Measurements from ENCODE around the gene OR56A1.
"Not testable (repeated sequence)": the region's sequence is repeated elsewhere in the genome, so short reads cannot be mapped to it uniquely, and the experiment has no call there.

The OR56A1 gene

GRCh38 chr11:6030708-6031405 is at the start of gene OR56A1:
TSS of gene OR56A1 (minus strand) at chr11:6030758. CDS start at chr11:6027692, 3,066 bp downstream.
- DNase-seq (ENCODE audit: low read depth in 2 of 2): no peak

GRCh38 chr11:6079463-6079862 is 48.9 kb upstream of the OR56A1 start:
- no peak for DNase-seq (ENCODE audit: low read depth in 2 of 2)

GRCh38 chr11:6077723-6078122 is 47.2 kb upstream of the OR56A1 start:
- DNase-seq (ENCODE audit: low read depth in 2 of 2): no peak

- not testable (repeated sequence) for DNase-seq (ENCODE audit: low read depth in 2 of 2)
Measured at GRCh38 chr11:6076443-6076842, 45.9 kb upstream of the OR56A1 start.

- DNase-seq (ENCODE audit: low read depth in 2 of 2): no peak
Measured at GRCh38 chr11:6067502-6067901, 36.9 kb upstream of the OR56A1 start.

GRCh38 chr11:6062691-6063358 is 32.3 kb upstream of the OR56A1 start:
- no peak for DNase-seq (ENCODE audit: low read depth in 2 of 2)

GRCh38 chr11:6061475-6061874 is 30.9 kb upstream of the OR56A1 start:
- no peak for DNase-seq (ENCODE audit: low read depth in 2 of 2)

- no peak for DNase-seq (ENCODE audit: low read depth in 2 of 2)
Measured at GRCh38 chr11:6057452-6057851, 26.9 kb upstream of the OR56A1 start.

- no peak for DNase-seq (ENCODE audit: low read depth in 2 of 2)
Measured at GRCh38 chr11:6055569-6055968, 25.0 kb upstream of the OR56A1 start.

GRCh38 chr11:6052374-6052773 is 21.8 kb upstream of the OR56A1 start:
- DNase-seq (ENCODE audit: low read depth in 2 of 2): no peak

GRCh38 chr11:6040874-6041273 is 10.3 kb upstream of the OR56A1 start:
- DNase-seq (ENCODE audit: low read depth in 2 of 2): no peak

- no peak for DNase-seq (ENCODE audit: low read depth in 2 of 2)
Measured at GRCh38 chr11:6027501-6027900, 3.1 kb downstream of the OR56A1 start.

GRCh38 chr11:6025056-6025455 is 5.5 kb downstream of the OR56A1 start:
- DNase-seq (ENCODE audit: low read depth in 2 of 2): no peak

GRCh38 chr11:6022956-6023355 is 7.6 kb downstream of the OR56A1 start:
- no peak for DNase-seq (ENCODE audit: low read depth in 2 of 2)

GRCh38 chr11:6013042-6013441 is 17.5 kb downstream of the OR56A1 start:
- DNase-seq (ENCODE audit: low read depth in 2 of 2): no peak

- DNase-seq (ENCODE audit: low read depth in 2 of 2): no peak
Measured at GRCh38 chr11:6012035-6012668, 18.4 kb downstream of the OR56A1 start.

- no peak for DNase-seq (ENCODE audit: low read depth in 2 of 2)
Measured at GRCh38 chr11:6006846-6007245, 23.7 kb downstream of the OR56A1 start, which contains the start of gene OR56A4. TSS of gene OR56A4 (minus strand) at chr11:6006946. CDS start at chr11:6002992, 3,954 bp downstream.

GRCh38 chr11:6006395-6006794 is 24.2 kb downstream of the OR56A1 start:
- DNase-seq (ENCODE audit: low read depth in 2 of 2): no peak

GRCh38 chr11:6002202-6002699 is 28.3 kb downstream of the OR56A1 start:
- DNase-seq (ENCODE audit: low read depth in 2 of 2): no peak

- no peak for DNase-seq (ENCODE audit: low read depth in 2 of 2)
Measured at GRCh38 chr11:5994791-5995190, 35.8 kb downstream of the OR56A1 start.

- no peak for DNase-seq (ENCODE audit: low read depth in 2 of 2)
Measured at GRCh38 chr11:5992604-5993251, 37.8 kb downstream of the OR56A1 start.

- no peak for DNase-seq (ENCODE audit: low read depth in 2 of 2)
Measured at GRCh38 chr11:5992150-5992549, 38.4 kb downstream of the OR56A1 start.
